ENCODE data around the gene PPFIA3.

Gene PPFIA3

GRCh38 chr19:49117677-49118564, 1.4 kb upstream of the PPFIA3 start:
- TF ChIP-seq FOXM1 (IDR thresholded peaks at IDR 0.05; ENCODE audit: borderline replicate concordance, low read depth) (no peak), USF1 (IDR thresholded peaks at IDR 0.05) (no peak), YY1 (IDR thresholded peaks at IDR 0.05; ENCODE audit: low read depth) (no peak), REST (IDR thresholded peaks at IDR 0.05; ENCODE audit: low read depth) (no peak), CREB1 (IDR thresholded peaks at IDR 0.05; ENCODE audit: low read depth) (no peak), MAX (IDR thresholded peaks at IDR 0.05) (no peak), EGR1 (IDR thresholded peaks at IDR 0.05) (no peak), ZBTB7A (IDR thresholded peaks at IDR 0.05; ENCODE audit: low read depth) (no peak), EP300 (IDR thresholded peaks at IDR 0.05; ENCODE audit: borderline replicate concordance) (no peak), TAF1 (IDR thresholded peaks at IDR 0.05; ENCODE audit: low read depth) (no peak), RAD21 (IDR thresholded peaks at IDR 0.05; ENCODE audit: low read depth) (no peak), NFIC (IDR thresholded peaks at IDR 0.05) (no peak), TEAD4 (IDR thresholded peaks at IDR 0.05) (no peak), TCF12 (IDR thresholded peaks at IDR 0.05; ENCODE audit: low read depth) (no peak), CEBPB (IDR thresholded peaks at IDR 0.05) (no peak)

- TF ChIP-seq ZBTB7A (IDR thresholded peaks at IDR 0.05; ENCODE audit: low read depth) (0 out of 2 replicates have a peak, but pooled peaks have one; percentile 21), RAD21 (IDR thresholded peaks at IDR 0.05; ENCODE audit: low read depth) (no peak), EP300 (IDR thresholded peaks at IDR 0.05; ENCODE audit: borderline replicate concordance) (peak; percentile 11; the same call in 1 of the 2 replicates), CEBPB (IDR thresholded peaks at IDR 0.05) (no peak), TCF12 (IDR thresholded peaks at IDR 0.05; ENCODE audit: low read depth) (no peak; the same call in 1 of the 2 replicates), YY1 (IDR thresholded peaks at IDR 0.05; ENCODE audit: low read depth) (no peak), CREB1 (IDR thresholded peaks at IDR 0.05; ENCODE audit: low read depth) (no peak), NFIC (IDR thresholded peaks at IDR 0.05) (no peak; the same call in 1 of the 2 replicates), TEAD4 (IDR thresholded peaks at IDR 0.05) (peak; percentile 37), MAX (IDR thresholded peaks at IDR 0.05) (peak; percentile 99), TAF1 (IDR thresholded peaks at IDR 0.05; ENCODE audit: low read depth) (no peak), REST (IDR thresholded peaks at IDR 0.05; ENCODE audit: low read depth) (0 out of 2 replicates have a peak, but pooled peaks have one; percentile 9), USF1 (IDR thresholded peaks at IDR 0.05) (no peak; the same call in 1 of the 2 replicates), EGR1 (IDR thresholded peaks at IDR 0.05) (peak; percentile 93), FOXM1 (IDR thresholded peaks at IDR 0.05; ENCODE audit: borderline replicate concordance, low read depth) (no peak)
Measured at GRCh38 chr19:49118565-49119410, 556 bp upstream of the PPFIA3 start, which contains the start of gene C19orf73. Gene C19orf73, minus strand, starts transcription at chr19:49119143. Its CDS starts 121 bp downstream, at chr19:49119022.

GRCh38 chr19:49120325-49120683, 960 bp downstream of the PPFIA3 start:
- TF ChIP-seq RAD21 (IDR thresholded peaks at IDR 0.05; ENCODE audit: low read depth) (no peak), ZBTB7A (IDR thresholded peaks at IDR 0.05; ENCODE audit: low read depth) (no peak), CREB1 (IDR thresholded peaks at IDR 0.05; ENCODE audit: low read depth) (no peak), NFIC (IDR thresholded peaks at IDR 0.05) (no peak), FOXM1 (IDR thresholded peaks at IDR 0.05; ENCODE audit: borderline replicate concordance, low read depth) (no peak), REST (IDR thresholded peaks at IDR 0.05; ENCODE audit: low read depth) (no peak; the same call in 1 of the 2 replicates), TAF1 (IDR thresholded peaks at IDR 0.05; ENCODE audit: low read depth) (no peak), YY1 (IDR thresholded peaks at IDR 0.05; ENCODE audit: low read depth) (no peak), TCF12 (IDR thresholded peaks at IDR 0.05; ENCODE audit: low read depth) (no peak), EGR1 (IDR thresholded peaks at IDR 0.05) (no peak), TEAD4 (IDR thresholded peaks at IDR 0.05) (no peak; the same call in 1 of the 2 replicates), MAX (IDR thresholded peaks at IDR 0.05) (no peak), EP300 (IDR thresholded peaks at IDR 0.05; ENCODE audit: borderline replicate concordance) (no peak), CEBPB (IDR thresholded peaks at IDR 0.05) (no peak), USF1 (IDR thresholded peaks at IDR 0.05) (no peak)
